Transverse colon (tissue), 4 donors: ENCODE data around the gene REV3L. TPM values are rescaled to one million over a fixed set of nuclear protein-coding genes. Genes with fewer than 3 reads are reported as not detected.

ENCODE experiments used
- DNase-seq: peaks from one replicate; pipeline ENCODE4 v3.0.0-alpha.2; 2019
- H3K27ac ChIP-seq, 4 donors: fragments of 200-600 bp; sonication (generic); 2 replicates each; pipeline ENCODE4 v1.5.1; 2016 to 2018; ENCODE audit warnings: inconsistent platforms in 4 of 4
- H3K27me3 ChIP-seq: fragments of 200-600 bp; sonication (generic); 2 replicates; pipeline ENCODE4 v1.5.1; 2017; ENCODE audit warnings: inconsistent platforms
- H3K36me3 ChIP-seq, 4 donors: fragments of 200-600 bp; sonication (generic); 2 replicates each; pipeline ENCODE4 v1.5.1; 2017 to 2019; ENCODE audit warnings: inconsistent platforms in 4 of 4
- H3K4me1 ChIP-seq, 4 donors: fragments of 200-600 bp; sonication (generic); 2 replicates each; pipeline ENCODE4 v1.5.1; 2017 to 2020; ENCODE audit warnings: inconsistent platforms in 4 of 4
- H3K4me3 ChIP-seq, 4 donors: fragments of 200-600 bp; sonication (generic); 1 replicate in 1 of 4; 2 replicates in 3 of 4; pipeline versions ENCODE4 v1.5.1 to v1.6.1; 2017 to 2019; ENCODE audit warnings: inconsistent platforms in 4 of 4
- H3K9me3 ChIP-seq, 2 donors: fragments of 200-600 bp; sonication (generic); 2 replicates each; pipeline ENCODE4 v1.5.1; 2017 to 2019; ENCODE audit warnings: inconsistent platforms in 2 of 2
- CTCF ChIP-seq, 5 experiments: fragments of 200-600 bp in 3 of 5; fragments of 450-650 bp in 2 of 5; sonication (generic) in 3 of 5; IDR thresholded peaks; 1 replicate in 2 of 5; 2 replicates in 3 of 5; pipeline ENCODE4 v1.5.1; 2016 to 2017; ENCODE audit warnings: antibody characterized with exemption in 5 of 5, inconsistent platforms in 3 of 5, mild to moderate bottlenecking in 2 of 5, moderate library complexity in 1 of 5
- EP300 ChIP-seq: sonication (generic); formaldehyde crosslinking; IDR thresholded peaks from one replicate; pipeline ENCODE4 v1.6.1; 2017; ENCODE audit warnings: antibody characterized with exemption, low read depth
- POLR2A ChIP-seq: fragments of 450-650 bp; IDR thresholded peaks from one replicate; pipeline ENCODE4 v1.6.1; 2016; ENCODE audit warnings: antibody characterized with exemption, mild to moderate bottlenecking, moderate library complexity
- POLR2AphosphoS5 ChIP-seq, 3 donors: sonication (generic); formaldehyde crosslinking; IDR thresholded peaks; one replicate each; pipeline ENCODE4 v1.6.1; 2016; ENCODE audit warnings: antibody characterized with exemption in 3 of 3
- WGBS, 2 donors: methylation state at CpG; one replicate each; pipeline ENCODE4 v1.1.5; 2018; ENCODE audit warnings: low coverage in 1 of 2; 5-methylcytosine and 5-hydroxymethylcytosine counted together
- in situ Hi-C, 4 donors: fragments of 200-750 bp; cut with MboI; loops; one replicate each; pipeline versions ENCODE4 v1.15.0 to v1.15.1; 2017; ENCODE audit warnings: low sequenced_read_pairs in 3 of 4, low pct_ligation_motif_present in 1 of 4, low pct_unique_long_range_greater_than_20kb in 1 of 4
- intact Hi-C: fragments of 100-400 bp; cut with DNase I; formaldehyde crosslinking; loops from one replicate; pipeline ENCODE4 v1.15.1; 2023; ENCODE audit warnings: low total_unique reads
- total RNA-seq, 4 donors: library from RNA; depleted of rRNA; stranded (reverse); fragments of >200 nt; gene quantifications; one replicate each; pipeline ENCODE4 v1.1.0, GENCODE V29; 2016

REV3L gene
- total RNA-seq, 4 donors from 2014 or later, result 24.7 to 256 (median 34.7) TPM

GRCh38 chr6:111270121-111270520, 212.9 kb downstream of the REV3L start:
- WGBS, 2 donors, result 95 to 100% methylated on average over 4 of the region's 4 CpGs

GRCh38 chr6:111269401-111269970, 213.5 kb downstream of the REV3L start:
- Histone ChIP-seq H3K36me3 (peaks cover 0 to 24% (median 11%) of the 10 kb centered on the region in 4 donors), H3K9me3 (peaks cover 3 to 7% of the 10 kb centered on the region in 2 donors), H3K4me1 (no peaks in the 10 kb centered on the region), H3K27ac (no peak overlapping the region), H3K4me3 (no peak overlapping the region), H3K27me3 (no peaks in the 10 kb centered on the region)
- in situ Hi-C loops (loop anchor here in 3 of 4 donors (25.0 kb wide), 4 partner anchors 218 to 768 kb away; partner anchors contain the start of genes REV3L (in 1 of the 3) and TRAF3IP2 (in 1 of the 3)), intact Hi-C loops (no loop called here)
- 92 to 93% methylated on average over 1 of the region's 1 CpG for WGBS, 2 donors
- no peak for DNase-seq
- TF ChIP-seq POLR2AphosphoS5 (IDR thresholded peaks at IDR 0.05) (no peak), POLR2A (no peak), CTCF (IDR thresholded peaks at IDR 0.05) (no peak), EP300 (no peak)

More at GRCh38 chr6:111270121-111270520, 212.9 kb downstream of the REV3L start:
- peaks cover 0 to 30% (median 13%) of the 10 kb centered on the region in 4 donors for H3K36me3 ChIP-seq
- intact Hi-C loops (no loop called here), in situ Hi-C loops (loop anchor here in 3 of 4 donors (25.0 kb wide), 4 partner anchors 217 to 767 kb away; partner anchors contain the start of genes REV3L (in 1 of the 3) and TRAF3IP2 (in 1 of the 3))
- no peaks in the 10 kb centered on the region for H3K27me3 ChIP-seq
- peaks cover 9 to 11% of the 10 kb centered on the region in 2 donors for H3K9me3 ChIP-seq
- TF ChIP-seq POLR2AphosphoS5 (IDR thresholded peaks at IDR 0.05), result no peak
- no peak for TF ChIP-seq CTCF (IDR thresholded peaks at IDR 0.05)
- TF ChIP-seq POLR2A, result no peak
- no peak for TF ChIP-seq EP300
- H3K4me3 ChIP-seq, result no peak overlapping the region
- no peak for DNase-seq
- no peak overlapping the region for H3K27ac ChIP-seq
- H3K4me1 ChIP-seq, result no peaks in the 10 kb centered on the region

GRCh38 chr6:111267764-111268333, 215.2 kb downstream of the REV3L start:
- no peak for DNase-seq
- peaks cover 0 to 13% (median 6%) of the 10 kb centered on the region in 4 donors for H3K36me3 ChIP-seq
- WGBS, 2 donors, result 89 to 90% methylated on average over 3 to 7 of the region's 7 CpGs
- no peaks in the 10 kb centered on the region for H3K27me3 ChIP-seq
- intact Hi-C loops, result no loop called here
- TF ChIP-seq CTCF (IDR thresholded peaks at IDR 0.05) (no peak), EP300 (no peak), POLR2AphosphoS5 (IDR thresholded peaks at IDR 0.05) (no peak), POLR2A (no peak)
- no peaks in the 10 kb centered on the region for H3K9me3 ChIP-seq
- no peak overlapping the region for H3K4me3 ChIP-seq
- H3K27ac ChIP-seq, result no peak overlapping the region
- in situ Hi-C loops, result loop anchor here in 3 of 4 donors (25.0 kb wide), 4 partner anchors 219 to 769 kb away; partner anchors contain the start of genes REV3L (in 1 of the 3) and TRAF3IP2 (in 1 of the 3)
- H3K4me1 ChIP-seq, result no peaks in the 10 kb centered on the region

- Histone ChIP-seq H3K4me3 (no peak overlapping the region), H3K9me3 (no peaks in the 10 kb centered on the region), H3K27ac (no peak overlapping the region), H3K36me3 (peaks cover 0 to 13% (median 6%) of the 10 kb centered on the region in 4 donors), H3K27me3 (no peaks in the 10 kb centered on the region), H3K4me1 (peaks cover 0 to 4% (median under 1%) of the 10 kb centered on the region in 4 donors)
- intact Hi-C loops (no loop called here), in situ Hi-C loops (loop anchor here in 3 of 4 donors (25.0 kb wide), 4 partner anchors 221 to 771 kb away; partner anchors contain the start of genes REV3L (in 1 of the 3) and TRAF3IP2 (in 1 of the 3))
- WGBS, 2 donors, result 91% methylated on average over 2 of the region's 2 CpGs; no CpG with 5 or more reads in 1 of the 2 donors
- no peak for DNase-seq
- no peak for TF ChIP-seq EP300
- no peak for TF ChIP-seq POLR2A
- no peak for TF ChIP-seq POLR2AphosphoS5 (IDR thresholded peaks at IDR 0.05)
- no peak for TF ChIP-seq CTCF (IDR thresholded peaks at IDR 0.05)
These were observed 216.7 kb downstream of the REV3L start for GRCh38 chr6:111266276-111266675.
